ENCODE data around the gene VMAC. TPM values are rescaled to one million over a fixed set of nuclear protein-coding genes. Genes with fewer than 3 reads are reported as not detected.
A peak's percentile ranks its signal among the peaks of the same experiment; 100 is the strongest.

Gene VMAC
- total and polyA plus RNA-seq, 2 of the 13 experiments (the other 11 are each of a cell fraction or from before 2014, with no cell fraction given) = 2.4 TPM

GRCh38 chr19:5867201-5868136 is 37.2 kb upstream of the VMAC start (continued):
- TF ChIP-seq ZNF687 (CRISPR knock-in tag; IDR thresholded peaks at IDR 0.05) = peak; percentile 53; the same call in 1 of the 2 replicates
- TF ChIP-seq TAF15 (IDR thresholded peaks at IDR 0.05; ENCODE audit: low read depth, low read length, poor library complexity, severe bottlenecking) = no peak
- TF ChIP-seq ZNF800 (CRISPR knock-in tag; IDR thresholded peaks at IDR 0.05) = no peak
- no peak for TF ChIP-seq MAFF (IDR thresholded peaks at IDR 0.05; ENCODE audit: low read depth, low read length)
- TF ChIP-seq ZFX (CRISPR knock-in tag; IDR thresholded peaks at IDR 0.05; ENCODE audit: low read depth) = peak; percentile 28; the same call in 1 of the 2 replicates
- TF ChIP-seq GMEB2 (CRISPR knock-in tag; IDR thresholded peaks at IDR 0.05; ENCODE audit: low read depth) = no peak
- no peak for TF ChIP-seq AHDC1 (CRISPR knock-in tag; IDR thresholded peaks at IDR 0.05; ENCODE audit: borderline replicate concordance)
- TF ChIP-seq, protein P1, sequence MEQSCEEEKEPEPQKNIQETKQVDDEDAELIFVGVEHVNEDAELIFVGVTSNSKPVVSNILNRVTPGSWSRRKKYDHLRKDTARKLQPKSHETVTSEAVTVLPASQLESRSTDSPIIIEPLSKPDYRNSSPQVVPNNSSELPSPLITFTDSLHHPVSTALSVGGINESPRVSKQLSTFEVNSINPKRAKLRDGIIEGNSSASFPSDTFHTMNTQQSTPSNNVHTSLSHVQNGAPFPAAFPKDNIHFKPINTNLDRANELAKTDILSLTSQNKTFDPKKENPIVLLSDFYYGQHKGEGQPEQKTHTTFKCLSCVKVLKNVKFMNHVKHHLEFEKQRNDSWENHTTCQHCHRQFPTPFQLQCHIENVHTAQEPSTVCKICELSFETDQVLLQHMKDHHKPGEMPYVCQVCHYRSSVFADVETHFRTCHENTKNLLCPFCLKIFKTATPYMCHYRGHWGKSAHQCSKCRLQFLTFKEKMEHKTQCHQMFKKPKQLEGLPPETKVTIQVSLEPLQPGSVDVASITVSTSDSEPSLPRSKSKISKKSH (CRISPR knock-in tag; IDR thresholded peaks at IDR 0.05; ENCODE audit: borderline replicate concordance) = no peak
- no peak for TF ChIP-seq PLRG1 (conservative IDR thresholded peaks at IDR 0.05)
- no peak for TF ChIP-seq MAX (IDR thresholded peaks at IDR 0.05)
- TF ChIP-seq SETDB1 (CRISPR knock-in tag; IDR thresholded peaks at IDR 0.05; ENCODE audit: borderline replicate concordance) = no peak
